Left kidney (tissue), 2 donors: ENCODE results near the gene PRDM16. TPM values are rescaled to one million over a fixed set of nuclear protein-coding genes. Genes with fewer than 3 reads are reported as not detected.

Experiments used
- DNase-seq: peaks from one replicate; pipeline ENCODE4 v3.0.0-alpha.2; 2013
- polyA plus RNA-seq: library from polyadenylated mRNA; unstranded; fragments of 120-200 nt; gene quantifications from one replicate; pipeline ENCODE4 v1.2.1, GENCODE V29; 2013; ENCODE audit not compliant: insufficient read length

Gene PRDM16
- polyA plus RNA-seq, 1 donor: 7.3 TPM

- no peak for DNase-seq
Measured at GRCh38 chr1:3103967-3104677, 35.1 kb downstream of the PRDM16 start.

DNA sequence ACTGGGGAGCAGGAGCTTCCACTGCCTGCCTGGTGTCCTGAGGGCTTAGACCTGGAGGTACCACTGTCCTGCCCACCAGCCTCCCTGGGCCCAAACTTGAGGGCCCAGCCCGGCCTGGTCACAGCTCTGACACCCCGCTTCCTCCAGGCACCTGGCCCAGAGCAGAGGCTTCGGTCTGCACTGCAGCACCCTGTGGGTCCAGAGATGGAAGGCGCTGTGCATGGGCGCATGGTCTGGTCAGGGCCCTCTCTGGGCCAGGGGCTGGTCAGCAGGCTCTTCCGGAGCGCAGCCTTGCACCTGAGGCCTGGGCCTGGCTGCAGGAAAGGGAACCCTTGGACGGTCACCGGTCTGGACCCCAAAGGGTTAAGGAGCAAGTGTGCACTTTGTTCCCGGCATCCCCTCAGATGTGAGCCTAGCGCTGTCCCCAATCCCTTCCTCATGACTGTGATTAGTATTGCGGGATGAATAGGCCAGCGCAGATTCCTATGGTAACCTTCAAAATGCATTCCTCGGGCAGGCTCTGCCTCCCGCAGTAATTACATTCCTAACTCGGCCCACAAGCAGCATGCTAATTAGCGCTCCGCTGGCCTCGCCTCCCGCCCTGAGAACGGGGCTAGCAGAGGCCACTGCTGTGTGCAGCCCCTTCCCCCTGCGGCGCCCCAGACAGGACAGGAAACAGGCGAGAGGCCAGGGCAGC, 36.3 kb downstream of the PRDM16 start:
- peak; percentile 47 for DNase-seq

DNA sequence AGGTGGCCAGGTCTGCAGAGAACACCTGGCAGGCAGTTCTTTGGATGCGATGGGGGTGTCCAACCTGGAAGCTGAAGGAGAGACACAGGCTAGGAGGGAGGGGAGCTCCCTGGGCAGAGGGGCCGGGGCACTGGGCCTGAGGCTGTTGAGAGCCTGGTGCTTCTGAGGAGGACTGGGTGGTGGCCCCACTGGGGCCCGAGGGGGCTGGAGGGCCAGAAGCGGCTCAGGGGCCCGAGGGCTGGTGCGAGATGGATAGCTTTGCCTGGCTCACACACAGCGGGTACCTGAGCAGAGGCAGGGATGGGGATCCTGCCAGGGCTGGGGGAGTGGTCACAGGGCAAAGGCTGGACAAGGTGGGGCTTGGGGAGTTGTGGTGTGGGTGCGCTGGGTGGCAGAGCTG, 37.2 kb downstream of the PRDM16 start:
- DNase-seq: no peak

- DNase-seq: no peak
Measured at GRCh38 chr1:3107201-3107600, 38.2 kb downstream of the PRDM16 start.

GRCh38 chr1:3109355-3109754, 40.4 kb downstream of the PRDM16 start:
- DNase-seq: no peak

- DNase-seq: peak; percentile 64
Measured at GRCh38 chr1:3111348-3112021, 42.5 kb downstream of the PRDM16 start.

DNA sequence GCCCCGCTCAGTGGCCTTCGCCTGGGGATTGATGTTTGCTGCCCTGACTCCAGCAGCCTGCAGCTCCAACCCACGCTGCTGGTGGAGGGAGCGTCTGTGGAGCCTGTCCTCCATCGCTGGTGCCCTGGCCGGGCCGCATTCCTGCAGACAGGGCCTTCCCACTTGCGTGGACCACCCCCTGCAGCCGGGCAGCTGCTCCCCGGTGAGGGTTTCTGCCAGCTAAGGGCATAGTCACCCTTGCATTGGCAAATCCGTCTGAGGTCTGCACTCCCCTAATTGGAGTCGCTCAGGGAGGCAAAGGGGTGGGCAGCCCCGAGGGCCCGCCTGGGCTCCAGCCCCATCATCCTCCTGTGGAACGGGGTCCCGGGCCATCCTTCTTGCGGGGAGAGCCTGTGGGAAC, 43.5 kb downstream of the PRDM16 start:
- no peak for DNase-seq

DNA sequence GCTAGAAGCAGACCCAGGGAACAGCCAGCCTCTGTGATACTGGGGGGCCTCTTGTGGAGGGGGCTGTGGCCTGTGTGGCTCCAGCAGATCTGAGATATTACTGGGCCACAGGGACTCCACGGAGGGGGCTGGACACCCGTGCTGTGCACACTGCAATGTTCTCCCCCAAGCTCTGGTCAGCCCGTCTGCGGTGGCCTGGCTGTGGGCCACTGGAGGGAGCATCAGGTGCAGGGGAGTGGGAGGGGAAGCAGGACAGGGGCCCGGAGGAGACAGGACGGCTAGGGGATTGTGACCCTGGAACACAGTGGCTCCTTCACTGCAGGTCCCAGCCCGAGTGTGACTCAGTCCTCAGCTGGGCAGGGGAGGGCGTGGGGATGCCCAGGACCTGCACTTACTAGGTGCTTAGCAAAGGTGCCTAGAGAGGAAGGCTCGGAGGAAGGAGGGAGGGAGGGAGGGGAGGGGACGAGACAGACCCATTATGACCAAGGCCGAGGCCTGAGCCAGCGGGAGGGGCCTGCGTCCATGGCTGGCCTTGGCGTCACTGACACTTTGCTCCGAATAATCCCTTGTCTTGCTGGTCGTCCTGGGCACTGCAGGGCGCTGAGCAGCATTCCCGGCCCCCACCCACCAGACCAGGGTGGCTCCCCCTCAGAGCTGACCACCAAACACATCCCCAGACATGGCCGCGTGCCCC, 44.2 kb downstream of the PRDM16 start:
- no peak for DNase-seq

DNA sequence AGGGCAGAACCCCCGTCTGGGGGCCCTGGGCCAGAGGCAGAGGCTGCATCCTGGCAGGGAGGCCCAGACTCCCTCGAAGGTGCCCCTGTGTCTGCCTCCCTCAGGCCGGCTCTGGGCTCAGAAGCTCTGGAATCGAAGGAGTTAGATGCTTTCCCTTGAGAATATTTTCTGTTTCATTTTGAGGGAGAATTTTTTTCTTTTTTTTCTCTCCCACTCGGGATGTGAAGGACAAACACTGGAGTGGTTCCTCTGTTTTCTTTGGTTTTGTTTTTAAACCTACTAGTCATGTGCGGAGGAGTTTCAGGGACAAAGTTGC, 44.7 kb downstream of the PRDM16 start:
- DNase-seq: no peak

DNA sequence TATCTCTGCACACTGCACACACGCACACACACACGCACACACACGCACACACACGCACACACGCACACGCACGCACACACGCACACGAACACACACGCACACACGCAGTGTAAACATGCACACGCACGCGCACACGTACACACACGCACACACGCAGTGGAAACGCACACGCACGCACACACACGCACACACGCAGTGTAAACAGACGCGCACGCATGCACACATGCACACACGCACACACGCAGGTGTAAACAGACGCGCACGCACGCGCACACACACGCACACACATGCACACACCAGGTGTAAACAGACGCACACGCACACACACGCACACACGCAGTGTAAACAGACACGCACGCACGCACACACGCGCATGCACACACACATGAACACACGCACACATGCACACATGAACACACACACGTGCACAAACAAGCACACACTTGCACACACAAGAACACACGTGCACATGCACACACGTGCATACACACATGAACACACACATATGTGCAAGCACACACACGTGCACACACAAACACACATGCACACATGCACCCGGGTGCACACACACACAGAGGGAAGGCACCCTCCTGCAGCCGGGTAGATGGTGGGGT, 45.2 kb downstream of the PRDM16 start:
- no peak for DNase-seq

DNA sequence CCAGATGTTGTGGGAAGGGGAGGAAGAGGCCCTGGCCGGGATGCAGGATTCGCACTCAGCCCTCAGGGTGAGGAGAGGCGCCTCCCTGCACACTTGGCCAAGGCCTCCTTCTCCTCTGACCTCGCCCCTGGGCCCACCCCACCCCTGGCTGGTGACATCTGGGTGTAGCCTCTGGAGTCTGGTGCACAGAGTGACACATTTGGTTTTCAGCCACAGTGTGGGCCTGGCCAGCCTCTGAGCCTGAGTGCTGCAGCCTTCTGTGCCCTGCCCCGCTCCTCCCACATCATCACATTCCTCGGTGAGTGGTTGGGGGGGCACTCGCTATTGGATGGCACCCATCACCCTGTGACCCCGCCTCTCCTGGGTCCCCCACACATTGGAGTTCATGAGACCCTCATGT, 45.8 kb downstream of the PRDM16 start:
- no peak for DNase-seq

DNA sequence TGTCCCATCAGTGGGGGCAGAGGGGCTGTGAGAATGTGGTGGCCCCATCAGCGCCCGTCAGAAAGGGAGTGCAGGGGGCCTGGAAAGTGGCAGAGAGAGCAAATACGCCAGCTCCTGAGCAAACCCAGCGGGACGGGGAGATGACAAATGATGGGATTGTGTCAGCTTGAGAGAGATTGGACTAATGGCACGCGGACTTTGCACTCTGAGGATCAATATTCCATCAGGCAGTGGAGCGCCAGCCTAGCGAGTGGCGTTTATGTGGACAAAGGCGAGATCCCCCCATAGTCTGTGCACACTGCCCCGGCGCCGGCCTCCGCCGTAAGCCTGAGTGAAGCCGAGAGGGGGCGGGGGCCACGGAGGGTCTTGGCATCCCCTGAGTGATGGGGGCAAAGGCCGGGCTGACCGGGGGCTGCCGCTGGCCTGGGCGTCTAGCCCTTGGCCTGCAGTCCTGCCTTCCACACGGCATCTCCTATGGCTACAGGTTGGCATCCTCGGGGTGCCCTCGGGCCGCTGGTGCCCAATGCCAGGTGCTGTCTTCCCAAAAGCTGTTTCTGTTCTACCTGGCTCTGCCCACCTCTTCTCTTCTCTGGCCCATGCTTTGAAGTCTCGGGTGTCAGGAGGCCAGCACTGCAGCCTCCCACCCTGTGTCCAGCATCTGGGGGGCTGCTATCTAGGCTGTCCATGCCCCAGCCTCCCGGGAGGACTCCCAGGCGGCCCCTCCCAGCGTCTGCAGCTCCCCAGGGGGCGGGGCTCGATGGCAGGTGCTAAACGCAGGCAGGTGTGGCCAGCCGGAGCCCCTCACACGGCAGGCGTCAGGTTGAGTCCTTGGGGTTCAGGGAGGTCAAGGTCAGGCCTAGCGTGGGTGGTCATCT, 46.5 kb downstream of the PRDM16 start:
- no peak for DNase-seq

DNA sequence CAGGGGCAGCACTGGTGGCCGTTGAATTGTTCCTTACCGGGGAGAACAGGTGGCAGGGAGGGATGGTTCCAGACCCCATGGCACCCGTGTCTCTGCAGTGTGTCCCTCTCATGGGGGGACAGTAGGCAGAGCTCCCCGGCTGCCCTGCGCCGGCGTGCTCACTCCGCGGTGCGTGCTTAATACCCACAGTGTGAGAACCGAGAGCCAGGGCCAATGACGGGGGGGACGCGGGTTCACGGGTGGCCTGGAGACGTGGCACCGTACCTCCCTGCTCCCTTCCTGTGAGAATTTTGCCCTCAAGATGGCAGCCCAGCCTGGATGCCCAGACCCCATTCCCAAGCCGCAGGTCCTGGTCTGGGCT, 47.1 kb downstream of the PRDM16 start:
- no peak for DNase-seq

- no peak for DNase-seq
Measured at GRCh38 chr1:3116560-3116959, 47.6 kb downstream of the PRDM16 start.

- DNase-seq: no peak
Measured at GRCh38 chr1:3117879-3118278, 48.9 kb downstream of the PRDM16 start.

GRCh38 chr1:3119061-3119460, 50.1 kb downstream of the PRDM16 start:
- no peak for DNase-seq

GRCh38 chr1:3119725-3120124, 50.7 kb downstream of the PRDM16 start:
- peak; percentile 56 for DNase-seq

- no peak for DNase-seq
Measured at GRCh38 chr1:3120140-3120539, 51.1 kb downstream of the PRDM16 start.

DNA sequence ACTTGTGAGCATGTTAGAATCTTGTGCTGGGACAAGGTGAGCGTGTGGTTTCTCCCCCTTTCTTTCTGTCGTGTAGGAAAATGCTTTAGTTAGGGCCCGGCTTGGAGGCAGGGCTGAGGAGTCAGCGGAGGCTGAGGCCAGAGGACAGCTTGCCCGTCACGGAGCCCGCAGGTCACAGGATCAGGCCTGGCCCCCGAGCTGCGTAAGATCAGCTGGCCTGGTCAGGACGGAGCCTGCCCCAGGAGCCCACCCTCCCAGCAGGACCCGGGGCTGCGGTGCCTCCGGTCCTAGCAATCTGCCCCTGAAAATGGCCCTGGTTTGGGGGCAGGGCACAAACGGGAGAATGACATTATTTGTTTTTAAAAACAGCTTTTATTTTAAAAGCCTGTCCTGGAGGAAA, 52.0 kb downstream of the PRDM16 start:
- DNase-seq: no peak

DNA sequence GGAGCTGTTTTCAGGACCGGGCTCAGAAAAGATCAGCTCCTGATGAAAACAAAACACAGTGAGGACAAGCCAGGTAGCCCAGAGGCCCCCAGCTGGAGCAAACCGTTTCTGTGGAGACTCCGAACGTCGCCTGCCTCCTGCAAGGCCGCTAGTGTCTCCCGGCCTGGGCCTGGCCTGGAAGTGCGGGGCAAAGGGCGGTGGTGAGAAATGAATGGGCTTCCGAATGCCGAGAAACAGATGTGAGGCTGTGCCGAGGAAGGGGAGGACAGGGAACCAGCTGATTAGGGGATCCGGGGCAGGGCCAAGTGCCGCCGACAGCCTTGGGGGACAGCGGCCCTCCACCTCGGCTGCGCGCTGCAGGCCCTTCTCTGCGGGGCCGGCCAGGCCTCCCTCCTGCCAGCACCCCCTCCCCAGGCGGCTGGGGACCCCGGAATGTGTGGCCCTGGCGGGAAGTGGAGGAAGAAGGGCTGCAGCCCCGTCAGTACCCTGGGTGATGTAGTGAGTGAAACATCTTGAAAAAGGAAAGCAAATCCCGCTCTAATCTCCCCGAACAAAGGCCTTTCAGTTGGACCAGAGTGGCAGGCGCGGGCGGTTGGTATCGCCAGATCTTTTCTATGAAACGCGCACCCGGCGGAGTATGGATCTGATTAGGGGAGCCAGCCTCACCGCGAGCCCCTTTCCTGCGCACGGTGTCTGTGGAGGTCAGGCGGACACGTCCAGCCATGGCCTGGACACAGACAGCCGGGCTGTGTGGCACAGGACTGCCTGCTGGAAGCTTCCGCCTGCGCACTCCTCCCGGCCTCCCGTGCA, 52.6 kb downstream of the PRDM16 start:
- no peak for DNase-seq

- no peak for DNase-seq
Measured at GRCh38 chr1:3122311-3122710, 53.3 kb downstream of the PRDM16 start.
